PC-3 (cell line): ENCODE measurements around the gene MIPOL1. TPM values are rescaled to one million over a fixed set of nuclear protein-coding genes. Genes with fewer than 3 reads are reported as not detected.
A peak's percentile ranks its signal among the peaks of the same experiment; 100 is the strongest.

ENCODE experiments used
- ATAC-seq: fragments of 200-7000 bp; cut with Tn5 transposase; 2 replicates; pipeline ENCODE4 v1.9.1; 2020; ENCODE audit warnings: mild to moderate bottlenecking, moderate library complexity
- Bru-seq: library from RNA; stranded (reverse); fragments of 400-500 nt; gene quantifications from one replicate; lab custom pipeline; 2021; lab: Mats Ljungman, UMichigan
- BruChase-seq, 2 experiments: library from RNA; stranded (reverse); fragments of 400-500 nt; gene quantifications; one replicate each; lab custom pipeline; 2021; lab: Mats Ljungman, UMichigan
- BruUV-seq: library from RNA; stranded (reverse); fragments of 400-500 nt; replicated peaks from 2 replicates; lab custom pipeline; 2021; lab: Mats Ljungman, UMichigan
- CTCF ChIA-PET: fragments of 300-600 bp; sonication (Branson Sonifier 250); formaldehyde crosslinking; loops from one replicate; lab custom pipeline; 2022; ENCODE audit warnings: antibody characterized with exemption; lab: Charles Lee
- POLR2A ChIA-PET: fragments of 300-600 bp; sonication (Branson Sonifier 250); formaldehyde crosslinking; loops from one replicate; lab custom pipeline; 2022; ENCODE audit warnings: antibody characterized with exemption; ENCODE audit not compliant: unreplicated experiment; lab: Charles Lee
- DNase-seq: peaks from one replicate; pipeline ENCODE4 v3.0.0-alpha.2; 2015
- H2AFZ ChIP-seq: fragments of 300-600 bp; sonication (generic); 2 replicates; pipeline ENCODE4 v1.6.0; 2016; ENCODE audit warnings: antibody characterized with exemption, low read length
- H3F3A ChIP-seq: fragments of 300-600 bp; sonication (generic); one replicate; pipeline ENCODE4 v1.6.0; 2017; ENCODE audit warnings: antibody characterized with exemption, low read length, control low read depth, mild to moderate bottlenecking; ENCODE audit not compliant: unreplicated experiment
- H3K27ac ChIP-seq: fragments of 300-600 bp; sonication (generic); 2 replicates; pipeline ENCODE4 v1.5.1; 2016; ENCODE audit warnings: mild to moderate bottlenecking, low read length
- H3K27me3 ChIP-seq: fragments of 300-600 bp; sonication (generic); 2 replicates; pipeline ENCODE4 v1.6.1; 2016; ENCODE audit warnings: low read length, mixed read lengths
- H3K36me3 ChIP-seq: fragments of 300-600 bp; sonication (generic); 2 replicates; pipeline ENCODE4 v1.6.1; 2016; ENCODE audit warnings: low read depth, mixed run types, low read length, mixed read lengths
- H3K4me1 ChIP-seq: fragments of 300-600 bp; sonication (generic); 2 replicates; pipeline ENCODE4 v1.5.1; 2016; ENCODE audit warnings: low read length; ENCODE audit not compliant: insufficient read depth
- H3K4me2 ChIP-seq: fragments of 300-600 bp; sonication (generic); 2 replicates; pipeline ENCODE4 v1.6.0; 2016; ENCODE audit warnings: low read length
- H3K4me3 ChIP-seq: fragments of 300-600 bp; sonication (generic); 2 replicates; pipeline ENCODE4 v1.5.1; 2016; ENCODE audit warnings: mild to moderate bottlenecking, low read length, mixed read lengths
- H3K79me2 ChIP-seq: fragments of 300-600 bp; sonication (generic); 2 replicates; pipeline ENCODE4 v1.6.1; 2017; ENCODE audit warnings: low read length, mixed read lengths
- H3K9ac ChIP-seq: fragments of 300-600 bp; sonication (generic); 2 replicates; pipeline ENCODE4 v1.6.0; 2016; ENCODE audit warnings: mild to moderate bottlenecking, low read length
- H3K9me2 ChIP-seq: fragments of 300-600 bp; sonication (generic); replicated peaks from 2 replicates; pipeline ENCODE4 v1.6.1; 2016; ENCODE audit warnings: mixed run types, low read length, mixed read lengths
- H3K9me3 ChIP-seq: fragments of 300-600 bp; sonication (generic); 2 replicates; pipeline ENCODE4 v1.6.1; 2016; ENCODE audit warnings: low read length, mixed read lengths
- H4K20me1 ChIP-seq: fragments of 300-600 bp; sonication (generic); 2 replicates; pipeline ENCODE4 v1.6.1; 2016; ENCODE audit warnings: low read length, mixed read lengths
- EZH2 ChIP-seq: fragments of 300-600 bp; sonication (generic); IDR thresholded peaks from one replicate; pipeline ENCODE4 v1.6.1; 2017; ENCODE audit warnings: antibody characterized with exemption, mild to moderate bottlenecking, low read length; ENCODE audit not compliant: unreplicated experiment
- EZH2phosphoT487 ChIP-seq: fragments of 300-600 bp; sonication (generic); IDR thresholded peaks from 2 replicates; pipeline ENCODE4 v1.6.1; 2018; ENCODE audit warnings: mild to moderate bottlenecking, antibody characterized with exemption, low read length, borderline replicate concordance
- intact Hi-C: fragments of 100-400 bp; cut with micrococcal nuclease; formaldehyde crosslinking; loops from 2 replicates; pipeline ENCODE4 v1.9.0; 2023
- long read RNA-seq: library from polyadenylated mRNA; unstranded; transcript quantifications from one replicate; pipeline ENCODE4 v2.0.0, GENCODE V29; 2021; ENCODE audit not compliant: unreplicated experiment
- total RNA-seq: library from RNA; depleted of rRNA; stranded (reverse); fragments of >200 nt; gene quantifications from 2 replicates; pipeline ENCODE4 v1.2.3, GENCODE V29; 2014; rRNA removed
- TF ChIP-seq, protein P1 (sequence below): fragments of 300-600 bp; sonication (generic); conservative IDR thresholded peaks from 2 replicates; pipeline ENCODE4 v1.5.1; 2017; ENCODE audit warnings: antibody characterized with exemption, low read depth, mild to moderate bottlenecking, low read length

MIPOL1 gene
- total RNA-seq: 14.2 and 22.5 TPM in 2 replicates
- Bru-seq, nascent RNA: percentile 86 among the genes with signal in this experiment
- percentile 67 among the genes with signal in this experiment for BruChase-seq, experiment 1, labeled RNA remaining after a 6-hour chase
- BruChase-seq, experiment 2, labeled RNA remaining after a 2-hour chase: percentile 92 among the genes with signal in this experiment
- long read RNA-seq, full-length matches to known transcripts: 6 of 157 reads
- long read RNA-seq, partial matches to known transcripts: 16 of 157 reads
- long read RNA-seq, other reads (novel, unspliced or antisense): 135 of 157 reads

DNA sequence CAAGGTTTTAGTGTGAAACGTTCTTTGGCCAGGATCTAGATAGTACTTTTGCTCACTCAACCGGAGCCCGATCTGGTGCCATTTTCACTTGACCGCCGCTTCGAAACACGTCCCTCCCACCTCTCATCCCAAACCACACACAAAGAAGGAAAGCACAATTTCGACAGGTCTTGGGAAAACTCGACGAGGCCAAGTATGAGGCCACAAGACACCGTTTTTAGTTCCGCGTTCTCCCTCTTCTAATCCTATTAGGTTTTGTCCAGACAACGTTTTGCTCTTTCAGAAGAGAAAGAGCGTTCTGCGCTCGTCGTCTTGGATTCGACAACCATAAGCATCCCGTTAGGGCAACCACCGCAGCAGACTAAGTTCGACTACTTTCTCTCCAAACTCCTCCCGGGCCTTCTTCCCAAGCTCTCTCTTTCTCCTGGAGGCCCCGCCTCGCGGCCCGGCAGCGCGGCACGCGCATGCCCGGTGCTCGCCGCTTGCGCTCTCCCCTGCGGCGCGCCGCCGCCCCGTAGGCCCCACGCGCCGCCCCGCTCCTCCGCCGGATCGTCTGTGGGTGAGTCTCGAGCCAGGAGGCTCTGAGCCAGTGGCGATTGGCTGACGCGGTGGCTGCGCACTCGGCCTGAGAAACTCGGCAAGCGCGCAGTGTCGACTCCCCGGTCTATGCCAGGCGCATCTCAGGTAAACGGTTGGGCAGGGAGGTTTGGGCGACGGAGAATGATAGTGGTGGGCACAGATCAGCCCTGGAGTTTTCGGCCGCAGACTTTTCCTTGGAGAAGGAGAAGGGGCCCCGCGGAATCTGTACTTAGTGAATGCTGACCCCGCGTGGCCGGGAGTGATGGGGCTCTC is at the start of gene MIPOL1:
Gene MIPOL1 (plus strand): TSS at position 517 of the 852 bp plus-strand sequence. CDS start 49,952 bp downstream, outside the sequence.
- Histone ChIP-seq H3K4me3 (peak within 1 kb of the TSS; percentile 83), H3K4me2 (peak within 1 kb of the TSS; percentile 97), H3K9me2 (no peaks in the 10 kb centered on the region), H3K27me3 (no peaks in the 10 kb centered on the region), H2AFZ (peak within 1 kb of the TSS; percentile 84), H3K79me2 (peaks cover 51% of the 10 kb centered on the region), H3K9me3 (no peaks in the 10 kb centered on the region), H3K4me1 (peaks cover 68% of the 10 kb centered on the region), H3K27ac (peak within 1 kb of the TSS; percentile 81), H3K36me3 (no peaks in the 10 kb centered on the region), H3F3A (no peaks in the 10 kb centered on the region), H3K9ac (peak within 1 kb of the TSS; percentile 75), H4K20me1 (no peaks in the 10 kb centered on the region)
- peak; percentile 93 for DNase-seq
- CTCF ChIA-PET: interaction anchor here (0.7 to 2.2 kb wide), 6 partner anchors 33 to 1703 kb away, joined by 3 to 9 read pairs (median 6); no protein-coding TSS in a partner anchor
- intact Hi-C loops: loop anchor here (1.0 to 5.0 kb wide), 5 partner anchors 25 to 895 kb away; partner anchors contain the start of gene SLC25A21
- ATAC-seq: peak; percentile 72
- TSS peak; percentile 91 for BruUV-seq
- POLR2A ChIA-PET: interaction anchor here (0.6 to 1.1 kb wide), 10 partner anchors 11 to 536 kb away, joined by 3 to 10 read pairs (median 4); partner anchors contain the start of genes FOXA1, PAX9 and TTC6
- TF ChIP-seq, protein P1, sequence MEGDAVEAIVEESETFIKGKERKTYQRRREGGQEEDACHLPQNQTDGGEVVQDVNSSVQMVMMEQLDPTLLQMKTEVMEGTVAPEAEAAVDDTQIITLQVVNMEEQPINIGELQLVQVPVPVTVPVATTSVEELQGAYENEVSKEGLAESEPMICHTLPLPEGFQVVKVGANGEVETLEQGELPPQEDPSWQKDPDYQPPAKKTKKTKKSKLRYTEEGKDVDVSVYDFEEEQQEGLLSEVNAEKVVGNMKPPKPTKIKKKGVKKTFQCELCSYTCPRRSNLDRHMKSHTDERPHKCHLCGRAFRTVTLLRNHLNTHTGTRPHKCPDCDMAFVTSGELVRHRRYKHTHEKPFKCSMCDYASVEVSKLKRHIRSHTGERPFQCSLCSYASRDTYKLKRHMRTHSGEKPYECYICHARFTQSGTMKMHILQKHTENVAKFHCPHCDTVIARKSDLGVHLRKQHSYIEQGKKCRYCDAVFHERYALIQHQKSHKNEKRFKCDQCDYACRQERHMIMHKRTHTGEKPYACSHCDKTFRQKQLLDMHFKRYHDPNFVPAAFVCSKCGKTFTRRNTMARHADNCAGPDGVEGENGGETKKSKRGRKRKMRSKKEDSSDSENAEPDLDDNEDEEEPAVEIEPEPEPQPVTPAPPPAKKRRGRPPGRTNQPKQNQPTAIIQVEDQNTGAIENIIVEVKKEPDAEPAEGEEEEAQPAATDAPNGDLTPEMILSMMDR: peak; percentile 67
- TF ChIP-seq EZH2 (no peak), EZH2phosphoT487 (peak; percentile 96)

DNA sequence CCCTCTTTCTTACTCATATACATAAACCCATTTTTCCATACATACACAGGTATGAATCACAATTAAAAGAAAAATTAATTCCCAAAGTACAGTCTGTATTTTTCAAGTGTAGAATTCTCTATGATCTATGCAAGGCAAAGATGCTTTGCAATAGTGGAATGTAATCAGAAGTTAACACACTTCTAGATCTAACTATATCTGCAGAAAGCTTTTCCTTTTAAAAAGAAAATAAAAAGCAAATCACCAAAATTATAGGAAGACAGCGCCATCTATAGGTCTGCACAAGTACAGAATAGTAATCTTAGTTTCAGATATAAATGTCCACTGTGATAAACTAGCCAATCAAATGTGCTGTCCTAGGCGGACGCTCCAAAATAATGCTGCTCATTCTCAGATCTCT is 47.3 kb upstream of the MIPOL1 start:
- Histone ChIP-seq H4K20me1 (no peaks in the 10 kb centered on the region), H2AFZ (no peak overlapping the region), H3K27me3 (no peaks in the 10 kb centered on the region), H3F3A (no peaks in the 10 kb centered on the region), H3K4me2 (0 out of 2 replicates have a peak overlapping the region, but pooled peaks have one; percentile 37), H3K9me3 (peaks cover 6% of the 10 kb centered on the region; the same call in 1 of the 2 replicates), H3K4me1 (peaks cover 5% of the 10 kb centered on the region), H3K27ac (no peak overlapping the region), H3K9ac (no peak overlapping the region), H3K9me2 (no peaks in the 10 kb centered on the region), H3K4me3 (no peak overlapping the region), H3K79me2 (no peaks in the 10 kb centered on the region), H3K36me3 (peaks cover 4% of the 10 kb centered on the region; the same call in 1 of the 2 replicates)
- ChIA-PET POLR2A (interaction anchor here (0.6 kb wide), 1 partner anchor 413 kb away, joined by 3 read pairs; no protein-coding TSS in a partner anchor), CTCF (interaction anchor here (0.6 to 3.0 kb wide), 10 partner anchors 10 to 597 kb away, joined by 3 to 18 read pairs (median 5); no protein-coding TSS in a partner anchor)
- TF ChIP-seq, protein P1: peak; percentile 90
- no peak for TF ChIP-seq EZH2
- intact Hi-C loops: loop anchor here (1.0 to 10.0 kb wide), 5 partner anchors 48 to 1076 kb away; no protein-coding TSS in a partner anchor
- peak; percentile 76 for DNase-seq
- BruUV-seq: no TSS peak
- peak; percentile 82 for ATAC-seq
